ENCODE data around the gene IL15RA. TPM values are rescaled to one million over a fixed set of nuclear protein-coding genes. Genes with fewer than 3 reads are reported as not detected.
A peak's percentile ranks its signal among the peaks of the same experiment; 100 is the strongest.

The IL15RA gene
- total RNA-seq, 1 donor from 2014 or later: 41.0 TPM

DNA sequence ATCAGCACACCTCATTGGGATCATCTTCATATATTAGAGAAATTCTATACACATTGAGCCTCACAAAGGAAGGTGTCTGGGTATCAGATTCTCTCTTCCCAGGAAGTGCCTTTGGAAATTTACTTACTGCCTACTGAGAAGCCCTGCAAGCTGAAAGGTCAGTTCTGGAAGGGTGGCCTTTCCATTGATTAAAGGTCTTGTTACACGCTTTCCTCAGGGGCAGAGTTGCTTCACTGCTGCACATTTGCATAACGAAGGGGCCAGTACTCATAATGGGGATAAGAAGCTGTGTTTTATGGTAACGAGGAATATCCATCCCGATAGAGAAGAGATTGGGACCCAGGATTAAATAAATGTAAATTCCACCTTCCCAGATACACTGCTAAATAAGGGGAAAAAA is 19.4 kb upstream of the IL15RA start:
- TF ChIP-seq, protein P1, sequence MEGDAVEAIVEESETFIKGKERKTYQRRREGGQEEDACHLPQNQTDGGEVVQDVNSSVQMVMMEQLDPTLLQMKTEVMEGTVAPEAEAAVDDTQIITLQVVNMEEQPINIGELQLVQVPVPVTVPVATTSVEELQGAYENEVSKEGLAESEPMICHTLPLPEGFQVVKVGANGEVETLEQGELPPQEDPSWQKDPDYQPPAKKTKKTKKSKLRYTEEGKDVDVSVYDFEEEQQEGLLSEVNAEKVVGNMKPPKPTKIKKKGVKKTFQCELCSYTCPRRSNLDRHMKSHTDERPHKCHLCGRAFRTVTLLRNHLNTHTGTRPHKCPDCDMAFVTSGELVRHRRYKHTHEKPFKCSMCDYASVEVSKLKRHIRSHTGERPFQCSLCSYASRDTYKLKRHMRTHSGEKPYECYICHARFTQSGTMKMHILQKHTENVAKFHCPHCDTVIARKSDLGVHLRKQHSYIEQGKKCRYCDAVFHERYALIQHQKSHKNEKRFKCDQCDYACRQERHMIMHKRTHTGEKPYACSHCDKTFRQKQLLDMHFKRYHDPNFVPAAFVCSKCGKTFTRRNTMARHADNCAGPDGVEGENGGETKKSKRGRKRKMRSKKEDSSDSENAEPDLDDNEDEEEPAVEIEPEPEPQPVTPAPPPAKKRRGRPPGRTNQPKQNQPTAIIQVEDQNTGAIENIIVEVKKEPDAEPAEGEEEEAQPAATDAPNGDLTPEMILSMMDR (IDR thresholded peaks at IDR 0.05): no peak
- TF ChIP-seq POLR2AphosphoS5 (IDR thresholded peaks at IDR 0.05; ENCODE audit: insufficient read depth in 1 of 2, low read depth in 1 of 2) (no peak), POLR2A (IDR thresholded peaks at IDR 0.05) (no peak)
- intact Hi-C loops (cut with DNase I): no loop called here

DNA sequence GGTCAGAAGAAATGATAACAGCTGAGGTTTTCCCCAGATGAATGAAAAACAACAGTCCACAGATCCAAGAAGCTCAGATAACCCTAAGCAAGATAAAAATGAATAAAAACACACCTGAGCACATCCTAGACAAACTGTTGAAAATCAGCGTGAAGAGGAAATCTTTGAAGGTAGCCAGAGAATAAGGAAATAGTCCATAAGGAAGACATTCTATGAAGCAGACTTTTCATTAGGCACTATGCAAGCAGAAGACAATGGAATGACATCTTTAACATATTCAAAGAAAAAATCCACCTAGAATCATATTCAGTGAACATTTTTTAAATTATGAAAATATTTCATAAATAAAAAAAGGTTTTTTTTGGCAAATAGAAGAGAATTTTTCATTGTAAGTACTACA is 15.1 kb upstream of the IL15RA start:
- no peaks in the 10 kb centered on the region for H3K27me3 ChIP-seq
- no peak overlapping the region for H3K4me3 ChIP-seq
- intact Hi-C loops (cut with DNase I): no loop called here
- DNase-seq (ENCODE audit: extremely low spot score in 2 of 2): no peak
- H3K4me1 ChIP-seq: peaks cover 12% of the 10 kb centered on the region
- no peak overlapping the region for H3K27ac ChIP-seq
- no peaks in the 10 kb centered on the region for H3K9me3 ChIP-seq
- no peaks in the 10 kb centered on the region for H3K36me3 ChIP-seq
- TF ChIP-seq POLR2A (IDR thresholded peaks at IDR 0.05): no peak
- TF ChIP-seq, protein P1 (IDR thresholded peaks at IDR 0.05): no peak
- no peak for TF ChIP-seq POLR2AphosphoS5 (IDR thresholded peaks at IDR 0.05; ENCODE audit: insufficient read depth in 1 of 2, low read depth in 1 of 2)

More for the DNA sequence above, 19.4 kb upstream of the IL15RA start:
- H3K9me3 ChIP-seq: no peaks in the 10 kb centered on the region
- no peak for DNase-seq (ENCODE audit: extremely low spot score in 2 of 2)
- no peaks in the 10 kb centered on the region for H3K4me1 ChIP-seq
- no peak overlapping the region for H3K4me3 ChIP-seq
- no peaks in the 10 kb centered on the region for H3K36me3 ChIP-seq
- H3K27me3 ChIP-seq: no peaks in the 10 kb centered on the region
- no peak overlapping the region for H3K27ac ChIP-seq

DNA sequence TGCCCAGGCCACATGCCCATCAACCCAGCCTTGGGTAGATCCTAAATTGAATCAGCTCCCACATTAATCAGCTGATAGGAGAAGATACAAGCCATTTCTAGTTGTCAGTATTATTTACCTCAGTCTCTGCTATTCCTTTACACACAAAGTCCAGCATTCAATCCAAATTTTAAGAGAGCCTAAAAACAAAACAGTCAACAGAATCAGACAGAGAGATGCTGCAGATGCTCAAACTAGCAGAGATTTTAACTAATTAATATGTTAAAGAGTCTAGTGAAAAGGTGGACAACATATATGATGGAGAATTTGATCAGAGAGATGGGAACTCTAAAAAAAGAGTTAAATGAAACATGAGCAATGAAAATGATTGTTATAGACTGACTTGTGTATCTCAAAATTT is 14.4 kb upstream of the IL15RA start:
- Histone ChIP-seq H3K4me1 (peaks cover 12% of the 10 kb centered on the region), H3K27me3 (no peaks in the 10 kb centered on the region), H3K27ac (no peak overlapping the region), H3K4me3 (no peak overlapping the region), H3K36me3 (no peaks in the 10 kb centered on the region), H3K9me3 (no peaks in the 10 kb centered on the region)
- intact Hi-C loops (cut with DNase I): no loop called here
- no peak for TF ChIP-seq POLR2AphosphoS5 (IDR thresholded peaks at IDR 0.05; ENCODE audit: insufficient read depth in 1 of 2, low read depth in 1 of 2)
- no peak for TF ChIP-seq POLR2A (IDR thresholded peaks at IDR 0.05)
- TF ChIP-seq, protein P1 (IDR thresholded peaks at IDR 0.05): no peak
- DNase-seq (ENCODE audit: extremely low spot score in 2 of 2): no peak

DNA sequence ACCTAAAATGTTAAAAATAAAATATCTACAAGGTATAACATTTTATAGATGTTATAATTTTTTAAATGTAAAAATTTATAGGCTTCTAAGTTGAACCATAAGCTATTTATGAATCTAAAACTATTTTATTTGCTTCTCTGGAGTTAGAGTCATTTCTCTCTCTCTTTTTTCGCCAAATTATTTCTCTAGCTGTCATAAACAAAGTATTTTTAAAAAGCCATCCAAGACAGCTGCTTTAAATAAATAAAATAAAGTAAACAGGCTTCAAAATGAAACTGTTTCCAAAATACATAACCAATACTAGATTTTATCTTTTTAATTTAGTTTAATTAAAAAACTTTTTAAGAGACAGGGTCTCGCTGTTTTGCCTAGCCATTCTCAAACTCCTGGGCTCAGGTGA is 12.4 kb upstream of the IL15RA start:
- Histone ChIP-seq H3K27me3 (no peaks in the 10 kb centered on the region), H3K36me3 (no peaks in the 10 kb centered on the region), H3K9me3 (no peaks in the 10 kb centered on the region), H3K27ac (peak overlapping the region; percentile 81), H3K4me1 (peaks cover 22% of the 10 kb centered on the region), H3K4me3 (no peak overlapping the region)
- intact Hi-C loops (cut with DNase I): no loop called here
- no peak for DNase-seq (ENCODE audit: extremely low spot score in 2 of 2)
- TF ChIP-seq POLR2A (IDR thresholded peaks at IDR 0.05): no peak
- TF ChIP-seq POLR2AphosphoS5 (IDR thresholded peaks at IDR 0.05; ENCODE audit: insufficient read depth in 1 of 2, low read depth in 1 of 2): no peak
- TF ChIP-seq, protein P1 (IDR thresholded peaks at IDR 0.05): no peak

DNA sequence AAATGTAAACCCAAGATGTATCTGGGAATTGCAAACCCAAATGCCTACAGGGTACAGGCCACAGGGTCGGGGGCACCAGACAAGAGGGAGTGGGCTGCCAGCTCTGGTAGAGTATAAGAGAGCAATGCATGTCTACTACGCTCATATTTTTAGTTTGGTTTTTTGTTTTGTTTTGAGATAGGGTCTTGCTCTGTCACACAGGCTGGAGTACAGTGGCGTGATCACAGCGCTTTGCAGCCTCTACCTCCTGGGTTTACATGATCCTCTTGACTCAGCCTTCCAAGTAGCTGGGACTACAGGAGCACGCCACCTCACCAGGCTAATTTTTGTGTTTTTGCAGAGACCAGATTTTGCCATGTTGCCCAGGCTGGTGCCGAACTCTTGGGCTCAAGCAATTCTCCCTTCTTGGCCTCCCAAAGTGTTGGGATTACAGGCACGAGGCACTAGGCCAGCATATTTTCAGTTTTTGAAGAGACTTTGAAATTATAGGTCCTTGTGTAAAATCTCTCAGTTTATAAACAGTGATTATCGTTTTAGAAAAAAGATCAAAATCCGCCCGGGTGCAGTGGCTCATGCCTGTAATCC is 11.1 kb upstream of the IL15RA start:
- H3K9me3 ChIP-seq: no peaks in the 10 kb centered on the region
- H3K4me3 ChIP-seq: no peak overlapping the region
- peaks cover 32% of the 10 kb centered on the region for H3K4me1 ChIP-seq
- intact Hi-C loops (cut with DNase I): no loop called here
- no peaks in the 10 kb centered on the region for H3K27me3 ChIP-seq
- no peaks in the 10 kb centered on the region for H3K36me3 ChIP-seq
- TF ChIP-seq, protein P1 (IDR thresholded peaks at IDR 0.05): no peak
- TF ChIP-seq POLR2A (IDR thresholded peaks at IDR 0.05) (no peak), POLR2AphosphoS5 (IDR thresholded peaks at IDR 0.05; ENCODE audit: insufficient read depth in 1 of 2, low read depth in 1 of 2) (no peak)
- DNase-seq (ENCODE audit: extremely low spot score in 2 of 2): peak in 1 of 2 donors; percentile 77
- peak overlapping the region; percentile 81 for H3K27ac ChIP-seq
